ENCODE results near the gene VWC2L. TPM values are rescaled to one million over a fixed set of nuclear protein-coding genes. Genes with fewer than 3 reads are reported as not detected.

VWC2L gene
- total and polyA plus RNA-seq, 2 donors (not counting 1 experiment from before 2014, with no cell fraction given): not detected

GRCh38 chr2:214549946-214550345 lies 139.1 kb downstream of the VWC2L start:
- Histone ChIP-seq H3K9me3 (ENCODE audit: control extremely low read depth in 1 of 3, control insufficient read depth in 2 of 3, insufficient read depth in 1 of 3, low read length in 2 of 3) (no peaks in the 10 kb centered on the region), H3K27me3 (replicated peaks in 1 of 4; ENCODE audit: control extremely low read depth in 1 of 4, control insufficient read depth in 3 of 4, insufficient read depth in 4 of 4, low read length in 3 of 4) (no peaks in the 10 kb centered on the region), H3K4me2 (replicated peaks; ENCODE audit: low read depth, low read length, poor library complexity, severe bottlenecking) (no peak overlapping the region), H4K20me1 (ENCODE audit: control insufficient read depth, insufficient read depth, low read length, poor library complexity, severe bottlenecking) (no peaks in the 10 kb centered on the region), H2AFZ (ENCODE audit: insufficient read depth, low read depth, low read length, poor library complexity, severe bottlenecking) (no peak overlapping the region), H3K36me3 (replicated peaks in 1 of 2; ENCODE audit: control extremely low read depth in 1 of 2, control insufficient read depth in 1 of 2, extremely low read depth in 1 of 2, insufficient read depth in 2 of 2, low read length in 1 of 2) (no peaks in the 10 kb centered on the region), H3K4me3 (ENCODE audit: control extremely low read depth in 1 of 5, extremely low read depth in 1 of 5, insufficient read depth in 1 of 5, low read depth in 2 of 5, low read length in 4 of 5) (no peak overlapping the region), H3K9ac (ENCODE audit: low read length) (no peak overlapping the region), H3K4me1 (ENCODE audit: control insufficient read depth in 2 of 2, insufficient read depth in 2 of 2, low read length in 2 of 2) (no peaks in the 10 kb centered on the region), H3K27ac (ENCODE audit: low read length in 2 of 2) (no peak overlapping the region), H3K79me2 (ENCODE audit: control insufficient read depth, insufficient read depth, low read length) (no peaks in the 10 kb centered on the region)
- no CpG with 5 or more reads among the region's 2 CpGs for WGBS (ENCODE audit: insufficient coverage)
- DNase-seq (no peak), ATAC-seq (ENCODE audit: low read depth) (no peak)
- H3K4me3 Mint-ChIP-seq: no peak overlapping the region
- H3K27me3 Mint-ChIP-seq: peaks cover under 1% of the 10 kb centered on the region
- H3K4me1 Mint-ChIP-seq: no peaks in the 10 kb centered on the region
- CTCF ChIA-PET: no interaction called here
- H3K27ac Mint-ChIP-seq: no peak overlapping the region
- no peaks in the 10 kb centered on the region for H3K9me3 Mint-ChIP-seq (ENCODE audit: insufficient read depth)
- POLR2A ChIA-PET: no interaction called here
- intact Hi-C loops (cut with micrococcal nuclease): no loop called here
- no peak for TF ChIP-seq EZH2 (IDR thresholded peaks at IDR 0.05; ENCODE audit: borderline replicate concordance, insufficient read depth, low read depth, low read length, poor library complexity, severe bottlenecking)
- TF ChIP-seq CTCF (IDR thresholded peaks at IDR 0.05): no peak

- ChIA-PET POLR2A (no interaction called here), CTCF (no interaction called here)
- Histone ChIP-seq H3K36me3 (replicated peaks in 1 of 2; ENCODE audit: control extremely low read depth in 1 of 2, control insufficient read depth in 1 of 2, extremely low read depth in 1 of 2, insufficient read depth in 2 of 2, low read length in 1 of 2) (no peaks in the 10 kb centered on the region), H3K27me3 (replicated peaks in 1 of 4; ENCODE audit: control extremely low read depth in 1 of 4, control insufficient read depth in 3 of 4, insufficient read depth in 4 of 4, low read length in 3 of 4) (no peaks in the 10 kb centered on the region), H2AFZ (ENCODE audit: insufficient read depth, low read depth, low read length, poor library complexity, severe bottlenecking) (no peak overlapping the region), H3K4me3 (ENCODE audit: control extremely low read depth in 1 of 5, extremely low read depth in 1 of 5, insufficient read depth in 1 of 5, low read depth in 2 of 5, low read length in 4 of 5) (no peak overlapping the region), H3K79me2 (ENCODE audit: control insufficient read depth, insufficient read depth, low read length) (no peaks in the 10 kb centered on the region), H3K4me2 (replicated peaks; ENCODE audit: low read depth, low read length, poor library complexity, severe bottlenecking) (no peak overlapping the region), H3K9ac (ENCODE audit: low read length) (no peak overlapping the region), H4K20me1 (ENCODE audit: control insufficient read depth, insufficient read depth, low read length, poor library complexity, severe bottlenecking) (no peaks in the 10 kb centered on the region), H3K27ac (ENCODE audit: low read length in 2 of 2) (no peak overlapping the region), H3K9me3 (ENCODE audit: control extremely low read depth in 1 of 3, control insufficient read depth in 2 of 3, insufficient read depth in 1 of 3, low read length in 2 of 3) (no peaks in the 10 kb centered on the region), H3K4me1 (ENCODE audit: control insufficient read depth in 2 of 2, insufficient read depth in 2 of 2, low read length in 2 of 2) (no peaks in the 10 kb centered on the region)
- Mint-ChIP-seq H3K9me3 (ENCODE audit: insufficient read depth) (no peaks in the 10 kb centered on the region), H3K4me3 (no peak overlapping the region), H3K4me1 (no peaks in the 10 kb centered on the region), H3K27ac (no peak overlapping the region), H3K27me3 (peaks cover 2% of the 10 kb centered on the region)
- TF ChIP-seq CTCF (IDR thresholded peaks at IDR 0.05) (no peak), EZH2 (IDR thresholded peaks at IDR 0.05; ENCODE audit: borderline replicate concordance, insufficient read depth, low read depth, low read length, poor library complexity, severe bottlenecking) (no peak)
- intact Hi-C loops (cut with micrococcal nuclease): no loop called here
- DNase-seq (no peak), ATAC-seq (ENCODE audit: low read depth) (no peak)
- WGBS (ENCODE audit: insufficient coverage): 75% methylated on average over 2 of the region's 3 CpGs
These were observed 139.9 kb downstream of the VWC2L start for GRCh38 chr2:214550786-214551185.

Data from B cell (primary cell).